HG02870 (cell line): ENCODE data around the gene PLEKHA4.

Experiments
- ATAC-seq: cut with Tn5 transposase; IDR thresholded peaks from one replicate; pipeline ENCODE4 v1.9.1; 2021; ENCODE audit warnings: mild to moderate bottlenecking, moderate library complexity; ENCODE audit not compliant: unreplicated experiment

The PLEKHA4 gene

DNA sequence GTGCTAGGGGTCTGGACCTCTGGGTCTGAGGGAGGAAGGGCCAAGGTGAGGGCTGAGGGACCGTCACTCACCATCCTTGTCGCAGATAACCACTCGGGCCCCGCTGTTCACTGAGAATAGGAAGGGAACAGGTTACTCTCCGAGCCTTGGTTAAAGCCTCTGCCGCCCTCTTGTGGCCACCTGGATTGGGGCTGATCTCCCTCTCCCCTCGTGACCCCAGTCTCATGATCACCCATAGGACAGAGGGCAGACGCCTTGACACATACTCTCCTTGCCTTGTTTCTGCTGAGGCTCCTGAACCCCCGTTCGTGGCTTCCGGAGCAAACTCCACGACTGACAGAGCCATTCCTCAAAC, 32.7 kb downstream of the PLEKHA4 start:
- ATAC-seq, result peak; percentile 70

DNA sequence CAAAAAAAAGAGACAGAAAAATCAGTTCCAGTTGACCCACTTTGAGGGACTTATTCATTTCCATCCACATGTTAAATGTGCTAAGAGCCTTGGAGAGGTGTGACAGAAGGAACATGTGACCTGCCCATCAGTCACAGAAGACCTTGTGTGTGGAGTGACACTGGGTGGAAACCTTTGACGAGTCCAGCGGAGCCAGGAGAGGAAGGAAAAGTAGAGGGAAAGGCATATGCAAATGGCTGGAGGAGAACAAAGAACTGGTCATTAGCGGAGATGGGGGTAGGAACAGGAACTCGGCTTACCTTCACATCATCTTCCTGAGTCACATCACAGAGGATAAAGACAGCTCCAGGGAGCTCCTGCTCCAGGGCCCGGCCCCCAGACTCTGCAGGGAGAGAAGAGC, 34.4 kb downstream of the PLEKHA4 start:
- no peak for ATAC-seq

DNA sequence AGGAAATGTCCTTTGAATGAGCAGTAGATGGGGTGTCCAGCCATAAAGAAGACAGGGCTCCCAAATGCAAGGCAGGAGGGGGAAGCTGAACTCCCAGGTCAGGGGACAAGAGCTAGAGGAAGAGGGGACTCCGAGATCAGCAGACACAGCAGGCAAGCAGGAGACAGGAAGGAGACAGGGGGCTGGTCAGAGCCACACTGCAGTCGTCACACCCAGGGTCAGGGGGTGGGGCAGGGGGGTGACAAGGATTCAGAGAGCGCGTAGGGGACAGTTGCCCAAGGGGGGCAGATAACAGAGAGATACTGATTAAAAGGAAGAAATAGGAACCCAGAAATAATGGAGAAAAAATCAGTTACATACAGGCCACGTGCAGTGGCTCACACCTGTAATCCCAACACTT, 35.4 kb downstream of the PLEKHA4 start:
- no peak for ATAC-seq

DNA sequence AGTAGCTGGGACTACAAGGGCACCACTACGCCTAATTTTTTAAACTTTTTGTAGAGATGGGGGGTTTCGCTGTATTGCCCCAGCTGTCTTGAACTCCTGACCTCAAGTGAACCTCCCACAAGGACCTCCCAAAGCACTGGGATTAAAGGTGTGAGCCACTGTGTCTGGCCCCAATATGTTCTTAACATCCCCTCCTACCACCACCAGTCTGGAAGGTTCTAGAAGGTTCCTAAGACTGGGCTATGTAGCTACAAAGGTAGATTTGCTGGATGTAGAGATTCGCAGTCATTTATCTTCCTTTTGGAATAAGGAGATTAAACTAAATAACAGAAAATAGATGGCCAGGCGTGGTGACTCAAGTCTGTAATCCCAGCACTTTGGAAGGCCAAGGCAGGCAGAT, 37.5 kb downstream of the PLEKHA4 start:
- no peak for ATAC-seq

DNA sequence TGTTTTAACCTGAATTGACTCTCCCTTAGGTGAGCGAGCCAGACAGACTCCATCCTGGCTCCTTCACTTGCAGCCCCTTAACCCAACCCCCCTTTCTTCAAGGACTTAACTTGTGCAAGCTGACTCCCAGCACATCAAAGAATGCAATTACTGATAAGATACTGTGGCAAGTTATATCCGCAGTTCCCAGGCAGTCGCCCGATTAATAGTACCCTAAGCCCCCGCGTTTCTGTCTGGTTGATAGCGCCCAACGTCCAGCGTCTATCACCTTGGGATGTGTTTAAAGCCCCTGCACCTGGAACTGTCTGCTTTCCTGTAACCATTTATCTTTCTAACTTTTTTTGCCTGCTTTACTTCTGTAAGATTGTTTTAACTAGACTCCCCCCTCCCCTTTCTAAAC, 38.3 kb downstream of the PLEKHA4 start:
- ATAC-seq, result no peak

DNA sequence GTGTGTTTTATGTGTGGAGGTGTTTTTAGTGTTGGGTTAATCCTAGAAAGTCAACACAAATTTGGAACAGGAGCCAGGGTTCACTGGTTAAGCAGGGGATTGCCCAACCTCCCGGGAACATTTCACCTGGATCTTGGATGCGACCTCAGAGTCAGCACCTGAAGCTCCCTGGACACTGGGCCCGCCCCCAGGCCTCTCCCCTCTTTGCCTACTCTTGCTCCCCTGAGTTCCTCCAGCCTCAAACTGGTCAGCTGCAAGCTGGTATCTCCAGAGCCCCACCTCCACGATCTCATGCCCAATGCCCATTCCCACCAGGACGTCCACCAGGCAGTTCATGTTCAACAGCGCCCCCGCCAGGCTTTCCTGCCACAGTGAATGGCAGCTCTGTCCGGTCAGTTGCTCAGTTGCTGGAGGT, 41.8 kb downstream of the PLEKHA4 start:
- ATAC-seq, result no peak

DNA sequence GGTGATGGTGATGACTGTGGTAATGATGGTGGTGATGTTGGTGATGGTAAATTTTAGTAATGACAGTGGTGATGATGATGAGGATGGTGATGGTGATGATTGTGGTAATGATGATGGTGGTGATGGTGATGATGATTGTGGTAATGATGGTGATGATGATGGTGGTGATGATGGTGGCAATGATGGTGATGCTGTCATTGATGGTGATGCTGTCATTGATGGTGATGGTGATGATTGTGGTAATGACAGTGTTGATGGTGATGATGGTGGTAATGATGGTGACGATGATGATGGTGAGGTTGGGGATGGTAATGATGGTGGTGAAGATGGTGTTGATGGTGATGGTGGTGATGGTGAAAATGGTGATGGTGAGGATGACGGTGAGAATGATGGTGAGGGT, 45.9 kb downstream of the PLEKHA4 start:
- no peak for ATAC-seq

DNA sequence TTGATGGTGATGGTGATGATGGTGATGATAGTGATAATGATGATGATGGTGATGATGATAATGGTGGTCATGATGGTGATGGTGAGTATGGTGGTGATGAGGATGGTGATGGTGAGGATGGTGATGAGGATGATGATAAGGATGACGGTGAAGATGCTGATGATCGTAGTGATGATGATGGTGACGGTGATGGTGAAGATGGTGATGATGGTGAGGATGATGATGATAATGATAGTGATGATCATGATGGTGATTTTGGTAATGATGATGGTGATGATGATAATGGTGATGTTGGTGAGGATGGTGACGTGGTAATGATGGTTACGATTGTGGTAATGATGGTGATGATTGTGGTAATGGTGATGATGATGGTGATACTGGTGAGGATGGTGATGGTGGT, 46.8 kb downstream of the PLEKHA4 start:
- no peak for ATAC-seq

DNA sequence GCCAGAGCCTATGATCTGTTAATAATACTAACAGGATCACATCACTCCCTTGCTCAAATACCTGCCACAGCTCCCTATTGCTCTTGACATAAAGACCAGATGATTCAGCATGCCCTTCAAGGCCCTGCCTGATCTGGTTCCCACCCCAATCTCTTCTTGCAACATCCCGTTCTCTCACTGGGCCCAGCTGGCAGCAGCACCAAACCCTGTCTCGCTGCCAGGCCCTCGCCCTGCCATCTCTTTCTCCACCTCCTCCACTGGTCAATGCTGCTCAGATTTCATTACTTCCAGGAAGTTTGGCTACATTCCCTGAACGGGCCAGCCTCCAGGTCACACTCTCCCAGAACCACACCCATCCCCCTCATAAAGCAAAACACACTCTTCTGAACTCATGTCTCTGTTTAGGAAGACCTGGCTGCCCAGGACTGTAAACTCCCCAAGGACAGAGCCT, 49.0 kb downstream of the PLEKHA4 start:
- ATAC-seq, result no peak

DNA sequence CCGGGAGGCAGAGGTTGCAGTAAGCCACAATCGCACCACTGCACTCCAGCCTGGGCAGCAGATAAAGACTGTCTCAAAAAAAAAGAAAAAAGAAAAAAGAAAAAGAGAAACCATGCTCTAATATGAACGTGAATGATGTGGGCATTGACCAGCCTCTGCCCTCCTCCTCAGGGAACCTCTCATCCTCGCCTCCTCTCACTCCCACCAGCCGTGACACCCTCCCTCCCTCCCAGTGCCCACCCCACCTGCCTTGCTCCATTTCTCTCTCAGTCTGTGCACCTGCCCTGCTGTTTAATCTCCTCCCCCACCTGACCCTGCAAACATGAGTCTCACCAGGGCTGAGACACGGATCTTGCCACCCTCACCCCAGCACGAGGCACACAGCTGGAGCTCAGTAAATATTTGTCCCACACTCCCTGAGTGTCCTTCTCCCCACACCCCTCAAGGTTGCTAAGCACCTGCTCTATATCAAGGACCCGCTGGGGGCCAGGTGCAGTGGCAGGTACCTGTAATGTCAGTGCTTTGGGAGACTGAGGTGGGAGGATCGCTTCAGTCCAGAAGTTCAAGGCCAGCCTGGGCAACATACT, 50.1 kb downstream of the PLEKHA4 start:
- ATAC-seq, result no peak

DNA sequence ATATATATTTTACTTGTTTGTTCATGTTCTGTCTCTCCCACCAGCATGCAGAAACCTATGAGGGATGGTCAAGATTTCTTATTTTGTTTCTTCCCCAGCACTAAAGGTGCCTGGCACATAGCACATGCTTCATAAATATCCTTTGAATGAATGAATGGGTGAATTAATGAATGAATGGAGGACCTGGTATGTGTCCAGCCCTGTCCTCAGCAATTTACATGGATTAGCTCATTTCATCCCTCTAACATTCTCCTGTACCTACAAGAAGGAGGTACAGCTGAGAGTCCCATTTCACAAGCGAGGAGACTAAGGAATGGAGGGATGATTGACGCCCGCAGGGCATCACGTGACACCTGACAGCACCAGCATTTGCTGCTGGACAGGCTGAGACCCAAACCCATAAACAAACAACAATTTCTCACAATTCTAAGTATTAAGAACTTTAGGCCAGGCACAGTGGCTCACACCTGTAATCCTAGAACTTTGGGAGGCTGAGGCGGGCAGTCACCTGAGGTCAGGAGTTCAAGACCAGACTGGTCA, 50.8 kb downstream of the PLEKHA4 start:
- no peak for ATAC-seq

DNA sequence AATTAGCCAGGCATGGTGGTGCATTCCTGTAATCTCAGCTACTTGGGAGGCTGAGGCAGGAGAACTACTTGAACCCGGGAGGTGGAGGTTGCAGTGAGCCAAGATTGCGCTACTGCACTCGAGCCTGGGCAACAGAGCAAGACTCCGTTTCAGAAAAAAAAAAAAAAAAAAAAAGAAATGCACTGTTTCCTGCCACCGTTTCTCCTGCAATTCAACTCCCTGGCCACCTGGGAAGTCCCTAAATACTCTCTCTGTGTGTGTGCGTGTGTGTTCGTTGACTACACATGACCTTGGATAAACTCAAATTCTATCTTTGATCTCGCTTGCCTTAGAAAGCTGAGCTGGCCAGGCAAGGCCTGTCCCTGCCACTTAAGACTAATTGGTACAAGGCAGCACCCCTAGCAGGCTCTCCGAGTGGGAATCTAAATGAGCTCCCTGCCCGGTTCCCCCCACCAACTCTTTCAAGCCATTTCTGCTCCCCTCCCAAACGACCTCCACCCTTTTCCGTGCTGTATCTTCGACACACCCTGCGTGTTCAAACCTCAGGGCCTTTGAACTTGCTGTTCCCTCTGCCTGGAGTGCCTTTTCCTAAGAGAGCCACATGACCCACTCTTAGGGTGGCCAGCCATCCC, 52.4 kb downstream of the PLEKHA4 start:
- no peak for ATAC-seq

DNA sequence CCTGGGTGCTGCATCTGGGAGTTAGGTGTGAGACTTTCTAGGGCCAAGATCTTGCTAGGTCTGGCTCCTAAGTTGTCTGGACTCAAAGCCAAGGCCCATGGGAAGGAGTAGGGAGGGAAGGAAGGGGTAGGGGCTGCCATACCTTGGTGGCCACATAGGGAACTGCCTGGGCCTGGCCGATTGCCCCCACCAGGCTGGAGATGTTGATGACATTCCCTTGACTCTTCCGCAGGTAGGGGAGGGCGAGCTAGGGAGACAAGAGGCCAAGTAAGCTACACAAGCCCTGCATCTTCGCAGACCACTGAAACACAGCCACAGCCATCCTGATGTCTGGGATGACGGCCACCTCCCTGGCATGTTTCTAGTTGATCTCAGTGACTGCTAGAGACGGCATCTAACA, 53.5 kb downstream of the PLEKHA4 start:
- ATAC-seq, result no peak

DNA sequence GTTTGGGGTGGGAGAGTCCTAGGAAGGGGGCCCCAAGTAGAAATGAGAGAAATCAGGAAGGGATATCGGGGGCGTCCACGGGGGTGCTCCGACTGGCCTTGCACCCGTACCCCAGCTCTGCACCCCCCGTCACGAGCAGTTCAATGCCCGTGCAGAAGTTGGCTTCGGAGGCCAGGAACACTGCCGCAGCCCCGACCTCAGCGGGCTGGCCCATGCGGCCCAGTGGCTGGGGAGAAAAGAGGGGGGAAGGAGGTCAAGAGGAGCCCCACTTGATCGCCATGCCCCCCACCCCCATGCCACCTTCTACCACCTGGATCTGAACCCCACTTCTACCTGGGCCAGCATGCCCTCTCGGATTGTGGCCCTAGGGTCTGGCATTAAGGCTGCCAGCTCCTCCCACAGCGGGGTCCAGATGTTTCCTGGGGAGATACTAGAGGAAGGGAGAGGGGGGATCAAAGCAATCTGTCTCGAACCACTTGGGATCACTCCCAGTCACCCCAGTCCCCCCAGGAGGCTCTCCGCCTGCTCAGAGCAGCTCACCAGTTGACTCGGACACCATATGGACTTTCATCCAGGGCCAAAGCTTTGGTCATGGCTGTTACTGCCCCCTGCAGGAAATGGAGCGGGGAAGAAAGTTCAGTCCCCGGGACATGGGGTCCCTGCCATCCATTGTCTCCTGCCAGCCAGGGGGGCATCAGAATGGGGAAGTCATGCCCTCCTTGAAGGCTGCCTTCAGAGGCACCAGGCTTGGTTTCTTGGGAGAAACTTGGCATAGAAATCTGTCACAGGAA, 55.1 kb downstream of the PLEKHA4 start:
- ATAC-seq, result no peak

DNA sequence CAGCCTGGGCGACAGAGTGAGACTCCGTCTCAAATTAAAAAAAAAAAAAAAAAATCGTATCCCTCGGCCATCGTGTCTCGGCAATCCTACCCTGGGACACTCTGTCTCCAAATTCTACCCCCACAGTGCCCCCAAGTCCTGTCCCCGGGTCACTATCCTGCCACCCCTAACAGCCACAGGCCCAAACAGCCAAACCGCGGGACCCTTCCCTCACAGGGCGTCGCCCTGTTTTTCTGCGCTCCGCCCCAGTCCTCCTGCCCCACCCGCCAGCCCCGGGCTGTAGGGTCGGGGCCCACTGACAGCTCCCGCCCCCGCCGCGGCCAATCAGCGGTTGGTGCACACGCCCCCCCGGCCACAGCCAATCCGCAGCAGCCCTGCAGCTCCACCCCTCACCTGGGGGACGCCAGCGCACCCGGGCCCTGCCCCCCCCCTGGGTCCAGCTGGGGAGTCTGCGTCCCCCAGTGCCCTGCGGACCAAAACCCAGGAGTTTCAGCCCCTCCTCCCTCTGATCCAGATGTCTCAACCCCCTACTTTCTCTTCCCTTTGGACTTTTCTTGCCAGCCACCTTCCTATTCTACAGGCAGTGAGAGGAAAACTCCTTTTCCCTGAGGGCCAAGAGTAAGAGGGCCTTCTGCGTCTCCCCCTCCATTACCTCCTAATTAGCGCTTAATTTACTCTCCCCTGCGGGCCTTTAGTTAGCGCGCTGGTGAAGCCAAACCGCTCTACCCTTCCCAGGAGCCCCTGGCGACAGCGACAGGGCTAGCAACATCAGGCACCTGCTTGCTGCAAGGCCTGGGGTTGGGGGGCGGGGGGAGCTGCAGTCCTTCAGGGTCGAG, 56.1 kb downstream of the PLEKHA4 start:
- ATAC-seq, result no peak

DNA sequence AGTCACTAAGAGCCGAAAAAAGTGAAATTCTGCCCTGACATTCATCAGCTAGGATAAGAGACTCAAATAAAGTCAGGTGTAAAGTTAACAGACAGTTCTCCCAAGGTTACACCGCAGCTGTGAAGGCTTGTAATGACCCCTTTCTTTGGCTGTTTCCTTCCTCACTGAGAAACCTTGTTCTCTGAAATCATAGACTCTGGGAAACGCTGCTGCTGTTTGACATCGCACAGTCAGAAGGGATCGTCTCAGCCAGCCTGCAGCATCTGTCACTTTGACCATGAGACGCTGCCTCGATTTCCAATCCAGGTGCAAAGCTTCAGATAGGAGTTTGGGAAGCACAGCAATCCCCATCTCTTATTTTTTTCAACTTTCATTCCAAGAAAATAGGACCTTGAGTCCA, 58.3 kb downstream of the PLEKHA4 start:
- ATAC-seq, result no peak

DNA sequence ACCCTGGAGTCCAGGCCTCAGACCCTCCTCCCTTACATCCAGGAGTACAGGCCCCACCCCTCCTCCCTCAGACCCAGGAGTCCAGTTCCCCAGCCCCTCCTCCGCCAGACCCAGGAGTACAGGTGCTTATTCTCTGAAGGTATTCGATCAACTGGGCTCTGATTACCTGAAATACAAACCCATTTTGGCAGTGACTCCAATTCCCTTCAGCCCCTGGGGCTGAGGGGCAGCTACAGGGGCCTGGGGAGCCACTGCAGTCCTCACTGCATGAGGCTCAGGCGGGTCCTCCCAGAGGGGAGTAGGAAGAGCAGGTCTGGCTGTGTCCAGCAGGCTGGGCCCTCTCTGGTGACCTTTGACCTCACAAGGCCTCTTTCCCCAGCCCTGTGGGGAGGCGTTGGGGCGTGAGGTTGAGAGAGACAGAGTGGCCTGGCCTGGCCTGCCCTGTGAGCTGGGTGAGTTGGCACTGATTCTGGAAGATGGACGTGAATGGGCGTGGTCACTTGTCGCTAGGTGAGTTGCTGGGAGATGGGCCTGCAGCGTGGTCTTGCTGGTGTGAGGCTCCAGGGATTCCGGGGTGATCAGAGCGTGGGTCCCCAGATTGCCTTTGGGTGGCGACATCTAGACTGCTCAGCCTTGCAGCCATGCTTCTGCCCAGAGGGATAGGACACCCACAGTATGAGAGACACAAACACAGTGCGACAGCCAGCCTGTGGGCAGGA, 60.7 kb downstream of the PLEKHA4 start:
- no peak for ATAC-seq

DNA sequence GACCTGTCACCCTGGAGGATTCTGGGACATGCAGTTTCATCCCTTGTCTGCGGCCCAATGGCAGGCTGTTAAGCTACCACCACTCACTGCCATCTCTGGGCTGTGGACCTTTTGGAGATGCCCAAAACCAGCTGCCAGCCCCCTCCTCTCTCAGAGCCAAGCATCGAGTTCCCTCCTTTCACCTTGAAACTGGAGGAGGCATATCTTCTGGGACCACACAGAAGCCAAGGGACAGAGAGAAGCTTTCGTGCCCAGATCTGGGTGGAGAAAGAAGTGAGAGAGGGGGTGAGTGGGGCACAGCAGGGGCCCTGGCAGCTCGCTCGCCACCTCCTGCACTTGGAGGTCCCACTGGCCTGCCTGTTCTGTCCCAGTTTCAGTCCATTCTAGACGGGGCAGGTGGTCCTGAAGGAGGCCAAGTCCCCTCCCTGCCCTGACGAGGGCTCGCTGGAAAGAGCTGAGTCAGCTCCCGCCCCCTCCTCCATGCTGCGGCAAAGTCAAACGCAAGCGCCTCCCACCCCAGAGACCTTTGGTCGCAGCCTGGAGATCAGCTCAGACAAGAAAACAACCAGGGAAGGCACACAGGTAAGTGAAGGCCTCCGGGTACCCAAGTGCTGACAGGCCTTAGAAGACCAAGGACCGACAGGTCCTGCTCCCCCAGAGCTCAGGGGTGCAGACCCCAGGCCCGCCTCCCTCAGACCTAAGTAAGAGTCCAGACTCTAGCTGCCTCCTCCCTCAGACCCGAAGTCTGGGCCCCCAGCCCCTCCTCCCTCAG, 61.4 kb downstream of the PLEKHA4 start:
- ATAC-seq, result no peak

DNA sequence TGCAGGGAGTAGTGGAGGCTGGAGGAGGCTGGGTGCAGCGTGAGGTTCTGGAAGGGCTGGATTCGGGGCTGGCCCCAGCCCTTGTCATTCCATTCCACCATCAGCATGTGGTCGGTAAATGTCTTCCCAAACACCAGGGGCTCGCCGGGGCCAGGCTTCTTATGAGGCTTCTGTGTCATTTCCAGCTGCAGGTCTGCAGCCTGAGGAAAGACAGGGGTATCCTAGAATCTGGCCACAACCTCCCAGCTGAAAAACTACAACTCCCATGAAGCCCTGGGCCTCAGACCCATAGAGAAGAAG, 61.9 kb downstream of the PLEKHA4 start:
- no peak for ATAC-seq

DNA sequence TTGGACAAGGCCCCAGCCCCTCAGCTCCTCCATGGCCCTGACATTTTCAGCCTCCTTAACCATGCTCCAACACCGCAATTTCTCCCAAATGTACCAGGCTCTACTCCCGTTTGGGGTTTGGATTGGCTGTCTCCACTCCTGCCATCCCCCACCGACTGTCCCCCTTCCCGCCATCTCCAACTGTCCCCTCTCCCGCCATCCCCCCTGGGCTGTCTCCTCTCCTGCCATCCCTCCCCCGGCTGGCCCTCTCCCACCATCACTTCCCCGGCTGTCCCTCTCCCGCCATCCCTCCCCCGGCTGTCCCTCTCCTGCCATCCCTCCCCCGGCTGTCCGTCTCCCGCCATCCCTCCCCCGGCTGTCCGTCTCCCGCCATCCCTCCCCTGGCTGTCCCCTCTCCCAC, 63.0 kb downstream of the PLEKHA4 start:
- ATAC-seq, result no peak
